ENCODE data around the gene CD52. TPM values are rescaled to one million over a fixed set of nuclear protein-coding genes. Genes with fewer than 3 reads are reported as not detected.
"Not testable (repeated sequence)": the region's sequence is repeated elsewhere in the genome, so short reads cannot be mapped to it uniquely, and the experiment has no call there.

The CD52 gene
- total RNA-seq, 1 donor from 2014 or later = 9.8 TPM

GRCh38 chr1:26300578-26301275 lies 17.0 kb upstream of the CD52 start:
- DNase-seq (ENCODE audit: low spot score) = no peak

GRCh38 chr1:26302733-26303405 lies 14.9 kb upstream of the CD52 start:
- DNase-seq (ENCODE audit: low spot score) = no peak

GRCh38 chr1:26305667-26306289 lies 12.0 kb upstream of the CD52 start:
- no peak for DNase-seq (ENCODE audit: low spot score)

GRCh38 chr1:26306290-26307229 lies 11.2 kb upstream of the CD52 start, which contains the start of gene UBXN11:
UBXN11 (minus strand) TSS chr1:26306636; CDS start chr1:26302883, 3,753 bp downstream.
- peak; percentile 93 for DNase-seq (ENCODE audit: low spot score)

- no peak for DNase-seq (ENCODE audit: low spot score)
Observed at GRCh38 chr1:26307363-26307781, 10.4 kb upstream of the CD52 start.

GRCh38 chr1:26307966-26308899 lies 9.5 kb upstream of the CD52 start:
- DNase-seq (ENCODE audit: low spot score) = not testable (repeated sequence)

- DNase-seq (ENCODE audit: low spot score) = no peak
Observed at GRCh38 chr1:26314501-26314900, 3.3 kb upstream of the CD52 start.

- no peak for DNase-seq (ENCODE audit: low spot score)
Observed at GRCh38 chr1:26315874-26316850, 1.6 kb upstream of the CD52 start.

GRCh38 chr1:26317146-26317545 lies 612 bp upstream of the CD52 start:
- DNase-seq (ENCODE audit: low spot score) = no peak

GRCh38 chr1:26318338-26319064 lies 743 bp downstream of the CD52 start:
- DNase-seq (ENCODE audit: low spot score) = no peak

GRCh38 chr1:26320896-26321295 lies 3.1 kb downstream of the CD52 start:
- DNase-seq (ENCODE audit: low spot score) = no peak

- peak; percentile 92 for DNase-seq (ENCODE audit: low spot score)
Observed at GRCh38 chr1:26321315-26322041, 3.7 kb downstream of the CD52 start.

GRCh38 chr1:26322042-26322331 lies 4.2 kb downstream of the CD52 start:
- DNase-seq (ENCODE audit: low spot score) = no peak

- DNase-seq (ENCODE audit: low spot score) = no peak
Observed at GRCh38 chr1:26323382-26323781, 5.6 kb downstream of the CD52 start.

GRCh38 chr1:26324550-26324949 lies 6.8 kb downstream of the CD52 start:
- DNase-seq (ENCODE audit: low spot score) = no peak

- peak; percentile 65 for DNase-seq (ENCODE audit: low spot score)
Observed at GRCh38 chr1:26327956-26328362, 10.2 kb downstream of the CD52 start.

- no peak for DNase-seq (ENCODE audit: low spot score)
Observed at GRCh38 chr1:26328597-26328996, 10.8 kb downstream of the CD52 start.

- not testable (repeated sequence) for DNase-seq (ENCODE audit: low spot score)
Observed at GRCh38 chr1:26329380-26329779, 11.6 kb downstream of the CD52 start.

Data from ureter (tissue), 1 donor.